Liver (tissue), 9 donors: ENCODE measurements around the gene PAPPA2. TPM values are rescaled to one million over a fixed set of nuclear protein-coding genes. Genes with fewer than 3 reads are reported as not detected.
A peak's percentile ranks its signal among the peaks of the same experiment; 100 is the strongest.

ENCODE experiments used
- DNase-seq: peaks from one replicate; pipeline ENCODE4 v3.0.0-alpha.2; 2017; ENCODE audit warnings: low spot score
- H3K27ac ChIP-seq, 2 donors: one replicate each; pipeline ENCODE4 v1.7.0; 2013; ENCODE audit warnings: inconsistent platforms in 2 of 2, low read length in 2 of 2, control low read depth in 1 of 2, low read depth in 1 of 2, mild to moderate bottlenecking in 1 of 2
- H3K27me3 ChIP-seq, 4 donors: one replicate each; pipeline versions ENCODE4 v1.6.1 to v1.7.0; 2013; ENCODE audit warnings: low read length in 3 of 4, inconsistent platforms in 1 of 4, mild to moderate bottlenecking in 1 of 4, moderate library complexity in 1 of 4; ENCODE audit not compliant: control insufficient read depth in 4 of 4, insufficient read depth in 4 of 4
- H3K36me3 ChIP-seq, 4 donors: one replicate each; pipeline versions ENCODE4 v1.6.1 to v1.7.0; 2013; ENCODE audit warnings: low read length in 3 of 4, mild to moderate bottlenecking in 3 of 4, low read depth in 1 of 4, moderate library complexity in 1 of 4; ENCODE audit not compliant: control insufficient read depth in 4 of 4, insufficient read depth in 3 of 4
- H3K4me1 ChIP-seq, 4 donors: one replicate each; pipeline versions ENCODE4 v1.6.1 to v1.7.0; 2013; ENCODE audit warnings: low read length in 3 of 4, mild to moderate bottlenecking in 3 of 4, moderate library complexity in 1 of 4; ENCODE audit not compliant: control insufficient read depth in 4 of 4, insufficient read depth in 4 of 4
- H3K4me3 ChIP-seq, 3 donors: one replicate each; pipeline versions ENCODE4 v1.6.1 to v1.7.0; 2013; ENCODE audit warnings: low read length in 3 of 3, control low read depth in 1 of 3, low read depth in 1 of 3, mild to moderate bottlenecking in 1 of 3
- H3K9ac ChIP-seq, 2 donors: one replicate each; pipeline ENCODE4 v1.7.0; 2013; ENCODE audit warnings: low read length in 2 of 2, mild to moderate bottlenecking in 2 of 2, moderate library complexity in 2 of 2, control low read depth in 1 of 2, low read depth in 1 of 2
- H3K9me3 ChIP-seq, 4 donors: one replicate each; pipeline versions ENCODE4 v1.6.1 to v1.7.0; 2013; ENCODE audit warnings: low read length in 3 of 4; ENCODE audit not compliant: control insufficient read depth in 4 of 4
- CTCF ChIP-seq: fragments of 150-350 bp; IDR thresholded peaks from 2 replicates; pipeline ENCODE4 v1.5.1; 2017; ENCODE audit warnings: improper control_type of control experiment, low read depth, low read length; ENCODE audit not compliant: missing input control
- FOXA1 ChIP-seq: IDR thresholded peaks from 2 replicates; pipeline ENCODE4 v1.6.1; 2016; ENCODE audit warnings: antibody characterized with exemption
- HNF4A ChIP-seq, 2 donors: conservative IDR thresholded peaks; 2 replicates each; pipeline ENCODE4 v1.6.1; 2016; ENCODE audit warnings: antibody characterized with exemption in 2 of 2, mild to moderate bottlenecking in 2 of 2
- JUND ChIP-seq, 2 donors: IDR thresholded peaks; 2 replicates each; pipeline ENCODE4 v1.6.1; 2016; ENCODE audit warnings: antibody characterized with exemption in 2 of 2
- MAX ChIP-seq: IDR thresholded peaks from 2 replicates; pipeline ENCODE4 v1.6.1; 2016; ENCODE audit warnings: antibody characterized with exemption
- NR2F2 ChIP-seq: IDR thresholded peaks from 2 replicates; pipeline ENCODE4 v1.6.1; 2016; ENCODE audit warnings: antibody characterized with exemption
- RAD21 ChIP-seq, 2 donors: IDR thresholded peaks; 2 replicates each; pipeline ENCODE4 v1.6.1; 2016; ENCODE audit warnings: antibody characterized with exemption in 2 of 2, mild to moderate bottlenecking in 2 of 2
- SP1 ChIP-seq: IDR thresholded peaks from 2 replicates; pipeline ENCODE4 v1.6.1; 2018; ENCODE audit warnings: antibody characterized with exemption, mild to moderate bottlenecking
- TAF1 ChIP-seq: conservative IDR thresholded peaks from 2 replicates; pipeline ENCODE4 v1.6.1; 2016; ENCODE audit warnings: antibody characterized with exemption, mild to moderate bottlenecking
- WGBS: extraction: QIAGEN DNeasy Blood & Tissue Kit; methylation state at CpG from one replicate; pipeline ENCODE4 v1.1.7; 2013; 5-methylcytosine and 5-hydroxymethylcytosine counted together
- polyA plus RNA-seq, 2 donors: library from polyadenylated mRNA; stranded (reverse) in 1 of 2; unstranded in 1 of 2; fragments of 200-250 nt in 1 of 2; fragments of >200 nt in 1 of 2; fragmentation: Nextera tagmentation in 1 of 2; extraction: Ambion mirVana in 1 of 2; gene quantifications; one replicate each; pipeline versions ENCODE4 v1.2.1 to v1.2.3, GENCODE V29; 2013 to 2015
- total RNA-seq, 2 donors: library from RNA; depleted of rRNA; stranded (reverse); fragments of >200 nt; gene quantifications; one replicate each; pipeline ENCODE4 v1.2.3, GENCODE V29; 2014
- donor health status: healthy.
- donor health status: healthy.
- donor health status: healthy.
- donor health status: healthy.
- donor health status: healthy.

Gene PAPPA2
- total and polyA plus RNA-seq, 4 donors = 0.19 to 27.2 (median 13.4) TPM

- Histone ChIP-seq H3K9ac (no peak overlapping the region), H3K4me1 (no peaks in the 10 kb centered on the region), H3K27ac (no peak overlapping the region), H3K9me3 (no peaks in the 10 kb centered on the region), H3K36me3 (no peaks in the 10 kb centered on the region), H3K4me3 (no peak overlapping the region), H3K27me3 (no peaks in the 10 kb centered on the region)
- whole genome bisulfite sequencing = 15% methylated on average over 9 of the region's 9 CpGs
- TF ChIP-seq RAD21 (IDR thresholded peaks at IDR 0.05) (peak; percentile 88 to 95), CTCF (peak; percentile 85), MAX (no peak)
- peak; percentile 74 for DNase-seq
These were observed 418.1 kb downstream of the PAPPA2 start for GRCh38 chr1:176880955-176881595.

GRCh38 chr1:176884286-176884685 is 421.3 kb downstream of the PAPPA2 start:
- WGBS = 80% methylated on average over 4 of the region's 4 CpGs
- no peaks in the 10 kb centered on the region for H3K9me3 ChIP-seq

GRCh38 chr1:176884911-176885310 is 421.9 kb downstream of the PAPPA2 start:
- Histone ChIP-seq H3K27me3 (no peaks in the 10 kb centered on the region), H3K9ac (no peak overlapping the region), H3K27ac (no peak overlapping the region), H3K36me3 (no peaks in the 10 kb centered on the region), H3K9me3 (no peaks in the 10 kb centered on the region), H3K4me1 (no peaks in the 10 kb centered on the region), H3K4me3 (no peak overlapping the region)
- DNase-seq = no peak
- TF ChIP-seq RAD21 (IDR thresholded peaks at IDR 0.05) (no peak), SP1 (no peak), HNF4A (conservative IDR thresholded peaks at IDR 0.05) (no peak), CTCF (no peak), MAX (no peak), NR2F2 (no peak), FOXA1 (no peak)
- 67% methylated on average over 1 of the region's 1 CpG for WGBS

More at GRCh38 chr1:176884286-176884685, 421.3 kb downstream of the PAPPA2 start:
- no peak overlapping the region for H3K4me3 ChIP-seq
- H3K36me3 ChIP-seq = no peaks in the 10 kb centered on the region
- no peak overlapping the region for H3K9ac ChIP-seq
- no peaks in the 10 kb centered on the region for H3K27me3 ChIP-seq
- DNase-seq = no peak
- TF ChIP-seq SP1 (no peak), CTCF (no peak), JUND (IDR thresholded peaks at IDR 0.05) (no peak), TAF1 (no peak)
- no peaks in the 10 kb centered on the region for H3K4me1 ChIP-seq
- no peak overlapping the region for H3K27ac ChIP-seq
